Fibroblast of skin of left biceps (primary cell): Measurements from ENCODE around the gene EIF3K.
"Not testable (repeated sequence)": the region's sequence is repeated elsewhere in the genome, so short reads cannot be mapped to it uniquely, and the experiment has no call there.

ENCODE experiments used
- DNase-seq, 2 experiments: peaks; one replicate each; pipeline ENCODE4 v3.0.0-alpha.2; 2013; ENCODE audit warnings: low read depth in 2 of 2

EIF3K gene

GRCh38 chr19:38617764-38618589, 1.0 kb upstream of the EIF3K start, which contains the start of gene MAP4K1:
TSS of gene MAP4K1 (minus strand) at chr19:38617953. CDS start at chr19:38617895, 58 bp downstream.
- DNase-seq: no peak

GRCh38 chr19:38619361-38620174, 580 bp downstream of the EIF3K start:
- no peak for DNase-seq

- no peak for DNase-seq
Measured at GRCh38 chr19:38624822-38625221, 5.8 kb downstream of the EIF3K start.

GRCh38 chr19:38626401-38626800, 7.4 kb downstream of the EIF3K start:
- DNase-seq: no peak

GRCh38 chr19:38629568-38629967, 10.6 kb downstream of the EIF3K start:
- no peak for DNase-seq

GRCh38 chr19:38631301-38631700, 12.3 kb downstream of the EIF3K start:
- not testable (repeated sequence) for DNase-seq

- not testable (repeated sequence) for DNase-seq
Measured at GRCh38 chr19:38631811-38632475, 13.0 kb downstream of the EIF3K start.

- DNase-seq: no peak
Measured at GRCh38 chr19:38632476-38633213, 13.7 kb downstream of the EIF3K start.

GRCh38 chr19:38634757-38635482, 15.9 kb downstream of the EIF3K start:
- DNase-seq: no peak

- no peak for DNase-seq
Measured at GRCh38 chr19:38635483-38636399, 16.8 kb downstream of the EIF3K start.

- DNase-seq: no peak
Measured at GRCh38 chr19:38638461-38638860, 19.5 kb downstream of the EIF3K start.

- DNase-seq: no peak
Measured at GRCh38 chr19:38639679-38640078, 20.7 kb downstream of the EIF3K start.

GRCh38 chr19:38640368-38640767, 21.4 kb downstream of the EIF3K start:
- DNase-seq: no peak

- DNase-seq: no peak
Measured at GRCh38 chr19:38642176-38642575, 23.2 kb downstream of the EIF3K start.

- no peak for DNase-seq
Measured at GRCh38 chr19:38644719-38645118, 25.7 kb downstream of the EIF3K start.

- peak; percentile 91 to 93 for DNase-seq
Measured at GRCh38 chr19:38647368-38647965, 28.5 kb downstream of the EIF3K start, which contains the start of gene ACTN4. TSS of gene ACTN4 (plus strand) at chr19:38647649. CDS start at chr19:38647746, 97 bp downstream.

GRCh38 chr19:38647966-38648768, 29.2 kb downstream of the EIF3K start:
- DNase-seq: no peak

- no peak for DNase-seq
Measured at GRCh38 chr19:38648769-38649304, 29.8 kb downstream of the EIF3K start.
